Endometrial microvascular endothelial cells (primary cell): ENCODE results near the gene IFI44L. TPM values are rescaled to one million over a fixed set of nuclear protein-coding genes. Genes with fewer than 3 reads are reported as not detected.

Experiments used
- in situ Hi-C: cut with HindIII; loops from 2 replicates; pipeline ENCODE4 v1.10.0; 2017; ENCODE audit warnings: low sequenced_read_pairs, low pct_unique_long_range_greater_than_20kb; ENCODE audit errors: inconsistent ontology term
- total RNA-seq: library from RNA; depleted of rRNA; stranded (reverse); fragments of >200 nt; gene quantifications from one replicate; pipeline ENCODE4 v1.2.3, GENCODE V29; 2015; ENCODE audit errors: inconsistent ontology term

Gene IFI44L
- total RNA-seq, 1 donor from 2014 or later, result 15.2 TPM

DNA sequence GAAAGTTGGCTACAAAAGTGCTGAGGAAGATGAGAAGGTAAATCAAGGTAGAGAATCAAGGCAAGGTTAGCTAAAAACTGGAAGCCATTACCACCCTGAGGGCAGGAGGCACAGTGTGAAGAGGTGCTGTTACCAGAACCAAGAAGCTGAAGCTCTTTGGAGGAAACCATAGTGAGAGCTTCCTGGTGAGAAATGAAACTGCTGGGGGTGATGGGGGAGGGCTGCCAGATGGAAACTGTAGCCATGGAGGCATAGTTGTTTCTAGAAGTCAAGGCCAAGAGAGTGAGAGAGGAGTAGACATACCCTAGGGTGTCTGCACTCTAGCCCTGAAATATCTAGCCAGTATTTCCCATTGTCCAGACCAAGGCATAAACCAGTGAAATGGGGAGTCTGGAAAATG is 58.1 kb downstream of the IFI44L start:
- in situ Hi-C loops, result no loop called here

DNA sequence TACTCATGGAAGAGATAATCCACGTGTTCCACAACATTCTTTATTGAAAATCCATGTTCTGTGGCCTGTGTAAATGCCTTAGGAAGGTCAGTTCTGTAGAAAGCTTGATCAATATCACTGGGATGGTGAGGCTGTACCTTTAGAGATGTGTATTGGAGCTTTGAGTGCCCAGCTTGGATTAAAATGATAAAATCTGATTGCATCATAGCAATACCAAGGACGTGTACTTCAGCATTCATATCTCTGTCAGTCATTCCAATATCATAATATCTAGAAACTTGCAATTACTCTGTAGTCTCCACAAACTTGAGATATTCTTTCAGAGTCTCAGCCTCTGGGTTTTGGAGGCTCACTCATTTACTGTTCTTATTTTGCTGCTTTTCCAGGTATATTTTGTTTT is 61.0 kb downstream of the IFI44L start:
- in situ Hi-C loops, result no loop called here

DNA sequence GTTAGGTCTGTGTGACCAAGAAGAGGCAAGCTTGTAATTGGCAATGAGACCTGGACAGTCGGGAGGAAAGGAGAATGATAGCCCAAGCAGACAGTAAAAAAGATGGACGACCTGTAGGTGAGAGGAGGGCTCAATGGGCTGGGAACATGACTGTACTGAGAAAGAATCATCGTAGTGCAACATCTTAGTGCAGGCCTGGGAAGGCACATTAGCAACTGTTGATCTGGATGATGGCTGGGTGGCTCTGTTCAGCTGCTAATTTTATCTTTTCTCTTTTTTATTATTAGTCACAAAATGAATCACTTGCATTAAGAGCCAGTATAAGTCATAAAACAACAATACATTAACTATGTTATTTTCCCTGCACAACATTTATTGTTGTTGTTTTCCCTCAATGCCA is 62.2 kb downstream of the IFI44L start:
- in situ Hi-C loops, result no loop called here

DNA sequence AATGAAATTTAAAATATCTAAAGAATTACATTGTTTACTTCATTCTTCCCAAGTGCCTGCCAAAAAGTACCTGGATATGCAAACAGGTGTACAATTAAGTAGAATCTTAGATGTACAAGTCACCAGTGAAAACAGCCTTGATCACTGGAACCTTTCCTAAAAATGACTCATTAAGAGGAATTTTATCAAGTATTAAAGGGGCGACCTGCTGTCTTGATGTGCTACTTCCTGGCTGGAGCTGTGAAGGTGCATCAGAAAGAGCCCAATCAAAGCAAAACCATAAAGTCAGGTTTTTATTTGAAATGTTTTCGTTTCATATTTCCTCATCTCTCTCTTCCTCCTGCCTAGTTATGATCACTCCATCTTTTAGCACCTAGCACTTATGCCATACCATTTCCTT is 62.8 kb downstream of the IFI44L start:
- in situ Hi-C loops, result no loop called here

- in situ Hi-C loops, result no loop called here
These were observed 67.1 kb downstream of the IFI44L start for GRCh38 chr1:78687315-78687714.

GRCh38 chr1:78687914-78688313 is 67.7 kb downstream of the IFI44L start:
- in situ Hi-C loops, result no loop called here

DNA sequence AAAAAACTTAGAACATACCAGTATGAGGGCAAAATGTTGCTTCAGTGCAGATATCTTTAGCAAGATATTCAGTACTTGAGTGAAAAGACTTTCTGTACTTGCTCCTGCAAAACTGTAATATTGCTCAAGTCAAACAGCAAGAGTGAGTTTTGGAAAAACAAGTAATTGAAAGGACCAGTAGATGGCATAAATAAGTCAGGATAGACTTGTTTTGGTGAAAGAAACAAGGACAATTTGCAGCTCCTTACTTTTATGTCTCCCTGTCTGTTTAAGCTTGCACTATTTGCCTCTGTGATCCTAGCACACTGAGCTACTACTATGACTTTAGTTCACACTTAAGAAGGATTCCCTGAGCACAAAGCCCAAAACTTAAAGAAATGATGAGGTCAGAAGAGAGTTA is 68.4 kb downstream of the IFI44L start:
- in situ Hi-C loops, result no loop called here

DNA sequence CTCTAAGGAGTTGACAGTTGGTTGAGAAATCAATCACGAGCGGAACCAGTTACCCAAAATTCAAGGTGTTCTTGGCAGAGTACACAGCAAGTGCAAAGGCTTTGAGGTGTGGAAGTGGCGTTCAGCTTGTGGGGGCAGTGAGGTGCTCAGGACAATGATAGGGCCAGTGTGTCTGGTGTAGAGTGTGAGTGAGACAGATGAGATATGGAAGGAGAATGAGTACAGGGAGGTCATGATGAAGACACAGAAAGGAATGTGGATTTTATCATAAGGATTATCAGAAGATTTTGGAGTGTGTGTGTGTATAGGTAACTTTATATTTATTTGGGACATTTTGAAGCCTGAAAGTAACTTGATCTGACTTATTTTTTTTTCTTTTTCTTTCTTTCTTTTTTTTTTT is 70.3 kb downstream of the IFI44L start:
- in situ Hi-C loops, result no loop called here

DNA sequence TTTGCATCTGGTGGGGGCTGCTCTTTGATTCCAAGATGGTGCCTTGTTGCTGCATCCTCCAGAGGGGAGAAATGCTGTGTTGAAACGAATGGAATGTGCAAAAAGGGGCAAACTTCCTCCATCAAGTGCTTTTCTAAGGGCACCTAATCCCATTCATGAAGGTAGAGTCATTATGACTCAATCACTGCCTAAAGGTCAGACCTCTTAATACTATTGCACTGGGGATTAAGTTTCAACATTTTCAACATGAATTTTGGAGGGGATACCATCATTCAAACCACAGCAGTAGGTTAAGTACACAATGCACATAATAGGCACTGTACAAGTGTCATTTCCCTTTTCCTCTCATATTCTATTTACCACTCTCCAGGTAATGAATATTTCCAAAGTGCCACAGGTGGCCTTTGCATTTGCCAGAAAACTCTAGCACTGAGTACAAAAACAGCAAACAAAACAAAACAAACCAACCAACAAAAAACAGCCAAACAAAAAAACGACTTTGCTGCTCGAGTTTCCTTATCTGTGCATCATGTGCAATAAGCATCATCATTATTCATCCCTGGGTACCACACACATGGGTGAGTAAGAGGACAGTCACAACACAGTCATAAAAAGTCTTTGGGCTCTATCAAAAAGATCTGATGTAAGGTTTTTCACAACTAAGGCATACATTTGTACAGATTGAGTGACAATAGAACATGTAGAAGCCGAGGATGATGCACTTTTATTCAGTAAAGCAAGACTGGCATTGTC is 71.9 kb downstream of the IFI44L start:
- in situ Hi-C loops, result no loop called here

Other genes starting within 250 kb of the IFI44L start
- gene PTGFR, start 129.5 kb upstream of the IFI44L start, total RNA-seq, result 0.28 TPM
- 96.9 TPM for gene IFI44, start 29.4 kb downstream of the IFI44L start, total RNA-seq